ENCODE data around the gene PWWP2B. TPM values are rescaled to one million over a fixed set of nuclear protein-coding genes. Genes with fewer than 3 reads are reported as not detected.

PWWP2B gene
- polyA plus RNA-seq, 1 experiment, result 2.7 TPM

DNA sequence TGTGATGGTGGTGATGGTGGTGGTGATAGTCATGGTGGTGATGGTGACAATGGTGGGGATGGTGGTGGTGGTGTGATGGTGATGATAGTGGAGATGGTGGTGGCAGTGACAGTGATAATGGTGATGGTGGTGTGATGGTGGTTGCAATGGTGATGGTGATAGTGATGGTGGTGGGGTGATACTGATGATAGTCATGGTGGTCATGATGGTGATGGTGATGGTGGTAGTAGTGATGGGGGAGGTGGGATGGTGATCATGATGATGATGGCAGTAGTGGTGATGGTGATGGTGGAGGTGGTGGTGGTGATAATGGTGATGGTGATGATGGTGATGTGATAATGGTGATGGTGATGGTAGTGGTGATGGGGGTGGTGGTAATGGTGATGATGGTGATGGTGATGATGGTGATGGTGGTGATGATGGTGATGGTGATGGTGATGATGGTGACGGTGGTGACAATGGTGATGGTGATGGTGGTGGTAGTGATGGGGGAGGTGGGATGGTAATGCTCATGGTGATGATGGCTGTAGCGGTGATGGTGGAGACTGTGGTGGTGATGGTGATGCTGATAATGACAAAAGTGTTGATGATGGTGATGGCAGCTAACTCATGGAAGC, 4.7 kb upstream of the PWWP2B start:
- H3K27me3 ChIP-seq (ENCODE audit: control insufficient read depth, insufficient read depth, low read length), result peaks cover 2% of the 10 kb centered on the region; the same call in 1 of the 2 replicates
- ChIA-PET CTCF (interaction anchor here (2.4 kb wide), 1 partner anchor 59 kb away, joined by 7 read pairs; no protein-coding TSS in a partner anchor), POLR2A (no interaction called here)
- H3K4me3 ChIP-seq (ENCODE audit: low read depth, low read length), result no peak overlapping the region
- DNase-seq (ENCODE audit: low read depth), result no peak
- no peaks in the 10 kb centered on the region for H3K36me3 ChIP-seq (ENCODE audit: control insufficient read depth, insufficient read depth, low read length)
- TF ChIP-seq, protein P1, sequence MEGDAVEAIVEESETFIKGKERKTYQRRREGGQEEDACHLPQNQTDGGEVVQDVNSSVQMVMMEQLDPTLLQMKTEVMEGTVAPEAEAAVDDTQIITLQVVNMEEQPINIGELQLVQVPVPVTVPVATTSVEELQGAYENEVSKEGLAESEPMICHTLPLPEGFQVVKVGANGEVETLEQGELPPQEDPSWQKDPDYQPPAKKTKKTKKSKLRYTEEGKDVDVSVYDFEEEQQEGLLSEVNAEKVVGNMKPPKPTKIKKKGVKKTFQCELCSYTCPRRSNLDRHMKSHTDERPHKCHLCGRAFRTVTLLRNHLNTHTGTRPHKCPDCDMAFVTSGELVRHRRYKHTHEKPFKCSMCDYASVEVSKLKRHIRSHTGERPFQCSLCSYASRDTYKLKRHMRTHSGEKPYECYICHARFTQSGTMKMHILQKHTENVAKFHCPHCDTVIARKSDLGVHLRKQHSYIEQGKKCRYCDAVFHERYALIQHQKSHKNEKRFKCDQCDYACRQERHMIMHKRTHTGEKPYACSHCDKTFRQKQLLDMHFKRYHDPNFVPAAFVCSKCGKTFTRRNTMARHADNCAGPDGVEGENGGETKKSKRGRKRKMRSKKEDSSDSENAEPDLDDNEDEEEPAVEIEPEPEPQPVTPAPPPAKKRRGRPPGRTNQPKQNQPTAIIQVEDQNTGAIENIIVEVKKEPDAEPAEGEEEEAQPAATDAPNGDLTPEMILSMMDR (IDR thresholded peaks at IDR 0.05; ENCODE audit: insufficient read depth, low read depth, low read length), result no peak

- TF ChIP-seq, protein P1 (IDR thresholded peaks at IDR 0.05; ENCODE audit: insufficient read depth, low read depth, low read length), result no peak
- no peaks in the 10 kb centered on the region for H3K36me3 ChIP-seq (ENCODE audit: control insufficient read depth, insufficient read depth, low read length)
- ChIA-PET CTCF (interaction anchor here (1.0 to 2.4 kb wide), 2 partner anchors 54 to 59 kb away, joined by 4 to 7 read pairs; no protein-coding TSS in a partner anchor), POLR2A (no interaction called here)
- no peak overlapping the region for H3K4me3 ChIP-seq (ENCODE audit: low read depth, low read length)
- no peak for DNase-seq (ENCODE audit: low read depth)
- peaks cover 2% of the 10 kb centered on the region; the same call in 1 of the 2 replicates for H3K27me3 ChIP-seq (ENCODE audit: control insufficient read depth, insufficient read depth, low read length)
These were observed 3.9 kb upstream of the PWWP2B start for GRCh38 chr10:132392811-132393694.

GRCh38 chr10:132393695-132394181, 3.3 kb upstream of the PWWP2B start:
- no peak overlapping the region for H3K4me3 ChIP-seq (ENCODE audit: low read depth, low read length)
- TF ChIP-seq, protein P1 (IDR thresholded peaks at IDR 0.05; ENCODE audit: insufficient read depth, low read depth, low read length), result no peak
- ChIA-PET POLR2A (no interaction called here), CTCF (interaction anchor here (1.0 to 2.4 kb wide), 2 partner anchors 53 to 58 kb away, joined by 4 to 7 read pairs; no protein-coding TSS in a partner anchor)
- H3K36me3 ChIP-seq (ENCODE audit: control insufficient read depth, insufficient read depth, low read length), result no peaks in the 10 kb centered on the region
- no peak for DNase-seq (ENCODE audit: low read depth)
- H3K27me3 ChIP-seq (ENCODE audit: control insufficient read depth, insufficient read depth, low read length), result peaks cover 2% of the 10 kb centered on the region; the same call in 1 of the 2 replicates

- TF ChIP-seq, protein P1 (IDR thresholded peaks at IDR 0.05; ENCODE audit: insufficient read depth, low read depth, low read length), result no peak
- DNase-seq (ENCODE audit: low read depth), result no peak
- Histone ChIP-seq H3K27me3 (ENCODE audit: control insufficient read depth, insufficient read depth, low read length) (0 out of 2 replicates have a peak, but pooled peaks cover 2% of the 10 kb centered on the region), H3K4me3 (ENCODE audit: low read depth, low read length) (no peak overlapping the region), H3K36me3 (ENCODE audit: control insufficient read depth, insufficient read depth, low read length) (no peaks in the 10 kb centered on the region)
- POLR2A ChIA-PET, result no interaction called here
- CTCF ChIA-PET, result interaction anchor here (1.0 to 2.4 kb wide), 2 partner anchors 53 to 57 kb away, joined by 4 to 7 read pairs; no protein-coding TSS in a partner anchor
These were observed 2.7 kb upstream of the PWWP2B start for GRCh38 chr10:132394201-132394811.
